Vagina (tissue), 1 donor: ENCODE data around the gene GRXCR2. TPM values are rescaled to one million over a fixed set of nuclear protein-coding genes. Genes with fewer than 3 reads are reported as not detected.

Experiments
- total RNA-seq: library from RNA; depleted of rRNA; stranded (reverse); fragments of >200 nt; gene quantifications from one replicate; pipeline ENCODE4 v1.2.3, GENCODE V29; 2016

Gene GRXCR2
- total RNA-seq, 1 donor from 2014 or later = not detected

Other genes with a start within 250 kb of the GRXCR2 start
- gene PRELID2, start 37.7 kb downstream of the GRXCR2 start, total RNA-seq = 16.2 TPM
- 48.4 TPM for gene SH3RF2, start 63.6 kb upstream of the GRXCR2 start, total RNA-seq
- gene PLAC8L1, start 232.6 kb upstream of the GRXCR2 start, total RNA-seq = not detected